Suppressor macrophage treated with lipopolysaccharide for 4 hours (primary cell): ENCODE data around the gene EAF1.
"Not testable (repeated sequence)": the region's sequence is repeated elsewhere in the genome, so short reads cannot be mapped to it uniquely, and the experiment has no call there.

Experiments used
- DNase-seq: peaks from one replicate; pipeline ENCODE4 v3.0.0-alpha.2; 2020

The EAF1 gene

DNA sequence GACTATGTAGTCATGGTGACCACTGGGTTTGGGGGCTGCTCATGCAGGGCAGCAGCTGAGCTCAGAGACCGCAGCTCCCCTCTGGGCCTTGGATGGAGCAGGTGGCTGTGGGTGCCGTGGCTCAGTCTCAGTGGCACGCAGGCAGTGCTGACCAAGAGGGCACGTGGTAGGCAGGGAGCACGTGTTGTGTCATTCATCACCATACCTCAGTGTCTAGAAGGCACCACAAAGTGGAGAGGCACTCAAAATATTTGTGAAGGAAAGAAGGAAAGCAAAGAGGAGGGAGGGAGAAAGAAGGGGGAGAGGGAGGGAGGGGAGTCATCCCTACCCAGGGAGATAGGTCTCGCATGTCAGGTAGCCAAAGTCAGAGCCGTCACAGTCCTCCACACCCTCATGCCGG is 26.1 kb downstream of the EAF1 start:
- DNase-seq = no peak

DNA sequence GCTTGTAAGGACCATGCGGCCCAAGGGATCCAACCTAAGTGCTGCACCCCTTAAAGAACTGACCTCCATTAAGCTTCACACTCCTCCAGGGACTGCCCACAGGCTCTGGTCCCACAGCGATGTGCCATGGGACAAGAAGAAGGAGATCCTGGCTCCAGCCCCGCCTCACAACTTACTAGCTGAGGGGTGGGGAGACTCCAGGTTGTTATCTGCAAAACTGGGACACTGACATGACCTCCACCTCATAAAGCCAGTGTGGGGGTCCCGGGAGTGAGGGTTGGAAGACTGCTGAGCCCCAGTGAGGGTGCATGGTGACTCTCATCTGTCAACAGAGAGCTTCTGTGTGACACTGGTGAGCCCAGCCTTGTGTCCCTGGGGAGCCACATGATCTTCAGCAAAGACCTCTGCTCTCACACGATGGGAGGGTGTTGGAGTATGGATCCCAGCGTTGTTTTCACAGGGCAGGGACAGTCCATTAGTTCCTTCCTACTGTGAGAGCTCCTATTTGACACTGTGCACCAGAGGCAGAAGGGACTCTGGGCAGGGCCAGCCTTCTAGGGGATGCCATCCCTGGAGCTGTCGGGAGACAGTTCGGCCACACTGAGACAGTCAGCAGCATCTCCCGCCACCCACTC is 26.7 kb downstream of the EAF1 start:
- DNase-seq = no peak

DNA sequence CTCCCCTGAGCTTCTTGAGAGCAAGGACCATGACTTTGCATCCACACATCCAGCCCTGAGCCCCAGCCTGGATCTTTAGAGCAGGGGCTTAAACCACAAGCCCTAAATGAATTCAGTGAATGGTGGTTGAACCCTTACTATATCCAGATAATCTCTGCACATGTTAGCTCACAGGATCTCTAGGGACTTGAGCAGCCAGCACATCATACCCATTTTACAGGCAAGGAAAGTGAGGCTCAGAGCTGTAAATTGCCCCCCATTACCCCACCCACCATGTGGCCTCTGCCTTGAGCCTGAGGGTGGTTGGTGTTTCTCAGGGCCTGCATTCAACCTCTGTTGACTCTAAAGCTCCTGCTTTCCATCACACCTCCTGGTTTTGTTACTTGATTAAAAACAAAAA is 27.6 kb downstream of the EAF1 start:
- no peak for DNase-seq

DNA sequence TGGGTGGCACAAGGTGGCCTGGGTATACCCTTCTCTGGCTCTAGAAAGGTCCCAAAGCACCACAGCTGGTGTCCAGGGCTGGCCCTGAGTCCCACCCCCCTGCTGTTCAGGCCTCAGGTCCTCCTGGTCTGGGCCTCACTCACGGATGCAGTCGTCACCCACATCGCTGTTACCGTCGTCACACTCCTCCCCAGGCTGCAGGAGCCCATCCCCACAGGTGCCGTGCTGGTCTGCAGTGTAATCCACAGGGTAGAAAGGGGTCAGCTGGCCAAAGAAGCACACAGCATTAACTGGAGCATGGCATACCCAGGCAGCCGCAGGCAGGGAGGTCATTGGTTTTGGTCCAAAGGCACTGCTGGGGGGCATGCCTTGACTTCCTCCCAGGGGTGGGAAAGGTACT is 28.4 kb downstream of the EAF1 start:
- DNase-seq = no peak

DNA sequence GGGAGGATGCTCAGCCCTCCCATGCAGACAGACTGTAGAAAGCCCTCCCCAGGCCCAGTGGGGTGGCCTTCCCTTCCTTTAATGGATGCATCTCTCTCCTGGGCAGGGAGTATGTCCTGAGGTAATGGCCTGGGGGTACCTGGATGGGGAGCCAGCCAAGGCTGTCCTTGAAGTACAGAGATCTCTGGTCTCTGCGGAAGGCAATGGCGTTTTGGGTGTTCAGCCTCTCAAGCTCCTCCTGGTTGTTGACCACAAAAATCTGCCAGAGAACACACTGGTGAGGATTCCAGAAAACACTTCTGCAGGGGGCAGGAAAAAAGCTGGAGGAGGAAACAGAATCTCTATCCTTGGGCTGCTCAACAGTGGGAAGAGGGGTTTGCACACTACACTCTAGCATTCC is 28.9 kb downstream of the EAF1 start:
- no peak for DNase-seq

DNA sequence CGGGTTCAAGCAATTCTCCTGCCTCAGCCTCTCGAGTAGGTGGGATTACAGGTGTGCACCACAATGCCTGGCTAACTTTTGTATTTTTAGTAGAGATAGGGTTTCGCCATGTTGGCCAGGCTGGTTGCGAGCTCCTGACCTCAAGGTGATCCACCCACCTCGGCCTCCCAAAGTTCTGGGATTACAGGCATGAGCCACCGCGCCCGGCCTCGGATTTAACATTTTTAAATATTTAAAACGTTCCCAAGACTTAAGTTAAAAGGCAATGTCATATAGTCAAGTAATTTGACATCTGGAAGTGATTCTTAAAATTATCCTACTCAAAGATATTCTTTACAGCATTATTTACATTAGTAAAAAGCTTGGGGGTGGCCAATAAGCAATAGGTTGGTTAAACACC is 29.5 kb downstream of the EAF1 start:
- not testable (repeated sequence) for DNase-seq

DNA sequence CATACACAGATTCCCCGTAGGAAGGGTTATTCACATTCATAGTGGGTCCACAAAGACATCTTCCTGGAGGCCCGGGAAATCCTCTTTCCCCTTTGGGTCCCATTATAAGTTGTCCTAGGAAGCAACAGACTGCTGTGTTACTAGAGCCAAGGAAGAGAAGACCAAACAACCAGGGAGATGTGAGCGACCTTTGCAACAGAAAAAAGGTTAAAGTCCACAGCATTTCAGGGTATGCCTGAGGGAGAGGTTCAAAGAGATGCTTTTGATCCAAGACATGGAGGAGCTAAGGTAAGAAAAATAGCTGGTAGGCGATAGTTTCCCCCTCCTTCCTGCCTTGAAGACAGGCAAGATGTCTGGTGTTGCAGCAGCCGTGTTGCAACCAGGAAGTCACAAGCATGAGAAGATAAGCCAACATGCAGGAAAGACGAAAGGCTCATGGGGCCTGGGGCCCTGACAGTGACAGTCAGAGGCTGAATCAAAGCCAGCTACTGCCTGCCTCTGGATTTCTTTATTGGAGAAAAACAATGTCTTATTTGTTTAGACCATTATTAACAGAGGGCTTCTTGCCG is 30.9 kb downstream of the EAF1 start:
- peak; percentile 59 for DNase-seq

DNA sequence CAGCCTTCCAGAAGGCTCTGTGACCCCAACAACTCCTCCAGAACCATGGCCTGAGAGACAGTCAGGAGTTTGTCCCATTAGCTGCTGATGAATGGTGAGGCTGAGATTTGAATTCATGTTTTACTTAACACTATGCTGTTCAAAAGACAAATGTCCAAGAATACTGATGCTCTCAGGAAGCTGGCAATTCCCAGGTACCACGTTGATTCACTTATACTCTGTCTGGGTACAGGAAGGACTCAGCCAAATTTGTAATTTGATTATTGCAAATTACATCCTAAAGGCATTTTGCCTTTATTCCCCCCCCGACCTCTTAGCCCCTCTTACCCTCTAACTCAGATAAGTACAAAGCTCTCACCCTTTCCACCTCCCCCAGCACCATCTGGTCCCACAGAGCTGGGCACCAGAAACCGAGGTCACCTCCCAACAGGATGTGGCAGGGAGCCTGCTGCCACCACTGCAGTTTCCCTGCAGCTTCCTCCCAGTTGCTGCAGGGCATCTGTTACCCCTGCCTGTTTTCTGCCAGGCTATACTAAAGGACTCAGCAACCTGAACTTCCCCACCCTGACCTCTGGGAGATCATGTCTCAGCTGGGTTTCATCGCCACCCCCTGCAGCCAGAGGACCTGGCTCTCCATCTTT is 33.6 kb downstream of the EAF1 start:
- no peak for DNase-seq

DNA sequence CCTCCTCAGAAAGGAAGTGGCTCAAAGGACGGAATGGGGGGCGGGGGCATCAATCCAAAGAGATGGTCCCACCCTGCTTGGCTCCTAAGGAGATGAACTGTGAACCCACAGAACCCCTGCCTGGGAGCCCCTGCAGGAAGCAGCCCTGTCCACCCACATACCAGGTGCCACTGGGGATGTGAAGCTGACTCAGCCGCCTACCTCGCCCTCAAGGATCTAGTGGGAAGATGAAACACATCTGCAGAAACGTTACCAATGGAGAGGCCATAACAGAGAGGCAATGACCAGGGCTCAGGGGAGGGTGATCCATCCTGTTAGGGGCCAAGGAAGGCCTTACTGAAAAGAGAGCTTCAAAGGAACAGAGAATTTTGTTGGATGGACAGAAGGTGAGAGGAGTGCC is 35.1 kb downstream of the EAF1 start:
- no peak for DNase-seq

DNA sequence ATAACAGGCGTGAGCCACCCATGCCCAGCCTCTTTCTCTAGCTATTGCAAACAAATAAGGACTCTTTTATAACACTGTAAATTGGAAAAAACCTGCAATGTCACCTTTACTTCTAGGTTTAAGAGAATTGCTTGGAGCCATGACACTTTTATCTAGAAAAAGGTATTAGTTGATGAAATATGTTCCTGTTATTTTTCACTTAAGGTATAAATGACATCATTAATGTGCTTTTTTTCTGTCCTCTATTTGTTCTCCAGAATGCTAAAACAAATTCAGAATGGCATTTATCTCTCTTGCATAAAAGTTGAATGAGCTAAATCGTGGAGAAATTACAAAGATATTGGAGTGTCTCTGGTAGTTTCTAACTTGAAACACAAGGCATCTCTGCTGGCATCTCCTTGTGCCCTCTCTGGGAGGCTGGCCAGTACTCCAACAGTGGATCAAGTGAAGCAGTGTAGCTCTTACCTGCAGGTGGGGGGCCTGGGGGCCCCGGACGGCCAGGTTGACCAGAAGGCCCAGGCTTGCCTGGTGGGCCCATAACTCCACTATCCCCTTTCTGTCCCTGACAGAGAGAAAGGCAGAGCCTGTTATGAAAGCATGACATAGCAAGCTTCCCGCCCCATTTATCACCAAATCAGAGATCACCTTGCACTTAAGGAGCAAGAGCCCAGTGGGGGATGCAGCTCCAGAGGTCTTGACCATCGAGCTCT is 38.6 kb downstream of the EAF1 start:
- no peak for DNase-seq

DNA sequence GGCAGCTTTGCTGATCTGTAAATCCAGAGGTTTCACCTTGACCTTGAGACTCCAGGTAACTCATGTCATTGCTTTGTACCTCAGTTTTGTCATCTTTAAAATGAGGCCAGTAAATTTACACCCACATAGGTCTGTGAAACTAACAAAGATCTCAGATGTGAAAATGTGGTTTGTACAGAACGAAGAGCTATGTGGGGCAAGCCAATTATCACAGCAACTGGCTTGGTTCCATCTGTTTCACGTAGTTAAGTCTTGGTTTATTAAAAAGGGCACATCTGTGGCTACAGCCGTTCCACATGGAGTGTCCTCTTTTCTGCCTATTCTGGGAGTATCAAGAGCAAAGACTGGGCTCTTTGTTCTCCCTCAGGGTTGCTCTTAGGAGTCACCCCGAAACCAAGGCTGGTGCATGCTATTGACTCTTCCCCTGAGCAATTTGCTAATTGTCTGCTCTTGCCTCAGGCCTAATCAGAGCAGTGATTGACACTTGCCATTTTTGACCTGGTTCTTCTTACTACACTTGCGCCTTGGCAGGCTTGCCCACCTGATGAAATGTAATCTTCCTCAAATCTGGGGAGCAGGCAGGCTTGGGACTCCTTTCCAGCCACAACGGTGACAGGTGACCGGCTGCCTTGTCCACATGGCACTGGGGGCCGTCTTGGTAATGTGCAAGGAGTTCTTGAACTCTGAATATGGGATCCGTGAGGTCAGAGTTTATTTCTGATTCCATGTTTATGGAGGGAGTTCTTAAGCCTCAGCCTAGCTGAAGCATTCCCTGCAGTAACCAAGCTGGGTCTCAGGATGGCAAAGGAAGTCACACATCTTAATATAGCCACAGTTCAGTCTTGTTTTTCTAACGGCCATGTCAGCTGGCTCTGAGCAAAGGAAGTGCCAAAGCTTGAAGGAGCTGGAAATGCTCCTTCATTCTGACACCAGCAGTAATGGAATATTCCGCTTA is 40.1 kb downstream of the EAF1 start:
- DNase-seq = no peak

DNA sequence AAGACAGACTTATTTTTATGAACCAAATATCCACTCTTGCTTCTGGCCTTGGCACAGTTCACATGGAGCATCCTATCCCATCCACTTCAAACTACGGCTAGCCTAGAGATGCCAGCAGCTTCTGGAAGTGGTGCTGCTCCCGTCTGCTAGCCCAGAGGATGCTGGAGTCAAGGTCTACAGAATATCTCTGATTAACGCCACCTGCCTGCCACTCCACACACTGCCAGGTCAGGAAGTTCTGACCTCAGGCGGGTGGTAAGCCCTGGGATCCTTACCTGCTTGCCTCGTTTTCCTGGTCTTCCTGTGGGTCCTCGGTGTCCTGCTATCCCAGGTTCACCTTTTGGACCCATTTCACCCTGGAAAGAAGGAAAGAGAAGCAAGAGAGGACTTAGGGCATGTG is 42.9 kb downstream of the EAF1 start:
- DNase-seq = no peak

DNA sequence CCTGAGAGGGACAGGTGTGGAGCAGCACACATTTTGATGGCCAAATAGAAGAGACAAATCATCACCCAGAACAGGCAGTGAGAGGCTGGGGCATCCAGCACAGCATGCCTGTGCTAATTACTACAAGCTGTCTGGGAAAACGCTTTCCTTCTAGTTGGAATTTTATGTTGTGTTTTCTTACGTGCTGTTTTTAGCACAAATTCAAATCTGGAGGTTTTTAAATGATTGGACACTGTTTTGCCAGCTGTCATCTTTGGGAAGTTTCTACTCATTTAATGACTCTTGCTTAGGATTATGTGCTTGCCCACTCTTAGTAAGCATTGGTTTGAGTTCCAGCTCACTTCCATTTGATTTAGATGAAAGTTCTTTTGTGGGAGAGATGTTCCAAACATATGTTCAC is 43.5 kb downstream of the EAF1 start:
- DNase-seq = no peak

DNA sequence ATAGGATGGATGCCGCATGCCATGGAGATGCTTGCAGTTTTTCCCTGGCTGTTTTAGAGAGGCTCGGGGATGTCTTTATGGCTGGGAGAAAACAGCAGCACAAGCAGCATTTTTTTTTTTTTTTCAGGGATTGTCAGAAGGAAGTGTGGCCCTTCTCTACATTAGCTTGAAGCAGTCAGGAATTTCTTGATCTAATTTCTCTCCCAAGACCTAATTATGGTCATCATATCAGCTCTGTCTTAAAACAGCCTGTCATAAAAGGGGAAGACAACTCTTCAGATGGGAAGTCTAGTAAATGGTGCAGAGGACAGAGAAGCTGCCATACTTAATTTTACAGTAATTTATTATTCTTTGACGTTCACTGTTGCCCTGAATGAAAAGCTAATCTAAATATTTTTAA is 44.5 kb downstream of the EAF1 start:
- DNase-seq = no peak

DNA sequence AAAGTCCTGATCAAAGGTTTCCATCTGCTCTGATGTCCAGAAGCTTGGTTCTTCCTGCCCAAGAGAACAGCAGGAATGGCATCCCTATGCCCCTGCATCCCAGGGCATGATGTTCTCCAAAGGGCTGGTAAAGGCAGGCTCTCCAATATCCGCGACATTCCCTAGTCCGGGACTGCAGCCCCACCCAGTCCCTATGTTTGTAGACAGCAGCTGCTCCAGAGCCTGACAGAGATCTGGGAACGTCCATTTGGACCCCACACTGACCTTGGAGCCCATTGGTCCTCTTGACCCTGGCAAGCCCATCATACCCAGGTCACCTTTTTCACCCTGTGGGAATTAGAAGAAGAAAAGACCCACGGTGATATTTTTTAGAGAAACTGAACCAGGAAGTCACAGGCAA is 47.8 kb downstream of the EAF1 start:
- DNase-seq = no peak

DNA sequence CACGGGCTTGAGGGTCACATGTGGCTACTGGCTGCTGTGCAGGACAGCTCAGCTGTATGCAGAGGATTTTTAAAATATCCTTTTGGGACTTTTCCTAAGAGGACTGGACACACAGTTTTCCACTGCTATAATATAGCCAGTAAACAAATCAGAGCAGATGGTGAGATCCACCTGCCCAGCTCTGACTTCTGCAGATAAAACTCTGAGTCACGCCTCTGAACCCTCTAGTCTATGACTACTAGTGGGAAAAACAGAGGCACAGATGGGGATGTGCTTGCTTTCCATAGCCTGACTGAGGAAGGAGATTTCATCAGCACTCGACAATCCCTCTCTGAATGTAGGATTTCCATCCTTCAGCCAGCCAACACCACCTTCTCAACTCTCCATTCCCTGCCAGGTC is 49.0 kb downstream of the EAF1 start:
- DNase-seq = no peak

DNA sequence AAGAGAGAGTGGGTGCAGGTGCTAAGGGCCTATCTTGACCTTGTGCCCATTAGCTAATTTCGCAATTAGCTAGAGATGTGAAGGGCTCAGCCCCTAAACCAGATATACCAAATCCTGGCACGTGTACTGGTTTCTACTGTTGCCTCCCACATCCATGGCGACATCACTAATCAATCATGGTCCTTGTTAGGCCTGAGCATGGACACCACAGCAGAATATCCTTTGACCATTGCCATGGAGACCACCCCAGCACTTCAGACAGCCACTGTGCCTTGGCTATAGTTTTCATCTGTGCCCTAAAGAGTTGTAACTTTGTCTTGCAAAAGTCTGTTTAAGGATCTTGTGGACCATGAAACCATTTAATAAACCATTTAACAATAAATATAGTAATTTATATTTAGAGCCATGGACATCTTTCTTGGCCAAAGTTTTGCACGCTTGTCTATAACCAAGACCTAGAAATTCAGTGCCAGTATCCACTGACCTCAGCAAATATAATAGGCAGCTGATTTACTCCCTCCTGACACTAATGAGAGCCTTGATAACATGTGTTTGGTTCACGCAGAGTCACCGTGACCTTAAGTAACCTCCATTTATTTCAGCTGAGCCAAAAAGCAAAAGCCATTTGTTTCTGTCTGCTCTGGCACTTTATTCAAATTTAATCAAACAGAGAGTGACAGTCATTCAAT is 50.7 kb downstream of the EAF1 start:
- DNase-seq = no peak

DNA sequence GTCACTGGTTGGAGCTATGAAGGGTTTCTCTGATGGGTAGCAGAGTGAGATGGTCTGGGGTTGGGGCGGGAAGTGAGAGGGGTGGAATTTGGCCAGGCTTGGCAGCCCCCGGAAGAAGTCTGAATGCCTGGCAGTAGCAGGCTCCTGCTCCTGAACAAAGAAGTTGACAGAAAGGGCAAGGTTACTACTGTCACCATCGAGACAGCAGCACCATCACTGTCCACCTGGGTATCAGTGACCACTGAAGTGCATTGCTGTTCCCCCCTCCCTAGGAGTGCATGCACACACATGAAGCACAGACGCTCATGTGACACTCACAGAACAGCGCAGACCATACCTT is 51.2 kb downstream of the EAF1 start:
- no peak for DNase-seq

DNA sequence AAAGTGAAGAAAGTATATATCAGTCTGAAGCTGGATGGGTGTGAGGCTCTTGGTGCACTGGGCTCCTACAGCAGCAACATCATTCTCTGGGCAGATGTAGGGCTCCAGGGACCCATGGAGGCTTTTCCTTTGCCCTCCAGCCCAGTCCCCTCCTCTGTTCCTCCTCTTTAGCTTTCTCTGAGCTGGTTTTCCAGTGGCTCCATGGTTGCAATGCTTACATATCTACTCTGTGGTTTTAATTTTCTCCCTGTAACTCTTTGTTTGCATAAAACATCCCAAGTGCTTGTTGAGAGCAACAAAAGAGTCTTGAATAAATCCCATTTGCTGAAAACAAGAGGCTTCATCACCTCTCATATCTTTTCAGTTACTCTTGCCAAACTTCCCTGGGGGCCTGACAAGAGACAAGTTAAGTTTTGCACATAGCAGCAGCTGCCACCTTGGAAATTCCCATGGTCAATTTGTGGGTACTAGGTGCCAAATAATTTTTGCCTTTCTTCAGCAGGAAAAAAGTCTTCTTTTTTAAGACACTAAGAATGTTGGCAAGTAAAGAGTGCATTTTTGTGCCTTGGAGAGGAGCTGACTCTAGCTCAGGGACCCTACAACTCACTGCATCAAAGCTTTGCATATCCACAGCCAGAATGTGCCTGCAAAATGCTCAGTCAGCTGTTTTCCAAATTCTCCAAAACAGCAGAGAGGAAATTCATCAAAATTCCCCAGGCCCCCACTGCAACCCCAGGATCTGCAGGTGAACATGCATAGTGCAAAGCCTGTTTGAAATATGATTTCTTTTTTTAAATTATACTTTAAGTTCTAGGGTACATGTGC is 52.2 kb downstream of the EAF1 start:
- DNase-seq = no peak

DNA sequence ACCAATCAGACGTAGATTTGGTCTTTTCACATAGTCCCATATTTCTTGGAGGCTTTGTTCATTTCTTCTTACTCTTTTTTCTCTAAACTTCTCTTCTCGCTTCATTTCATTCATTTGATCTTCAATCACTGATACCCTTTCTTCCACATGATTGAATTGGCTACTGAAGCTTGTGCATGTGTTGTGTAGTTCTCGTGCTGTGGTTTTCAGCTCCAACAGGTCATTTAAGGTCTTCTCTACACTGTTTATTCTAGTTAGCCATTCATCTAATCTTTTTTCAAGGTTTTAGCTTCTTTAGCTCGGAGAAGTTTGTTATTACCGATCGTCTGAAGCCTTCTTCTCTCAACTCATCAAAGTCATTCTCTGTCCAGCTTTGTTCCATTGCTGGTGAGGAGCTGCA is 57.2 kb downstream of the EAF1 start:
- not testable (repeated sequence) for DNase-seq

DNA sequence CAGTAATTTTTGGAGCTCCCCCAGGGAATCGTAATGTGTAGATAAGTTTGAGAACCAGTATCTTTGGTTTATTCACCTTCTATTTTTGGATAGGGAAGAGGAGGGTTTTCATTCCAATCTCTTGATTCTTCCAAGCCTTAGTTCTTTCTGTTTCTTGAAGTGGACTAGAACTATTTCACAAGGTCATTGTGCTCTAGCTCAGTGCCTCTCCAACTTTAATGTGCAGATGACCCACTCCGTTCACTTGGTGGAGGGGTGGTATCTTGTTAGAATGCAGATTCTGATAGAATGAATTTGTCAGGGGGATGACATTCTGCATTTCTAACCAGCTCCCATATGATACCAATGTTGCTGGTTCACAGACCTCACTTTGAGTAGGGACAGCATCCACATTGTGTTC is 58.6 kb downstream of the EAF1 start:
- no peak for DNase-seq

DNA sequence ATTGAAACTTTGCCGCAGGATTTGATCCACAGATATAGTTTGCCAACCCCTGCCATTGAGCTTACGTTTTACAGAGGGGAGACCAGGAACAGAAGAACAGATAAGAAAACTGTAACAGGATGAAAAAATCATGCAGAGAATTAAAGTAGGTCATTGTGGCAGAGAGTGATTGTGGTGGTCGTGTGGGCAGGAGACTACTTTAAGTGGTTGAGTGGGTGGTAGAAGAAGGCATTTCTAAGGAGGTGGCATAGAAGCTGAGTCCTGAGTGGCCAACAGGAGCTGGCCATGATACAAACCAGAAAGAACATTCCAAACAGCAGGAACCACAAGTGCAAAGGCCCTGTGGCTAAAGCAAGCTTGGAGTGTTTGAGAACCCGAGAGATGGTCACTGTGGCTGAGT is 59.6 kb downstream of the EAF1 start:
- no peak for DNase-seq
